A549 (cell line): ENCODE data around the gene RAB8B. TPM values are rescaled to one million over a fixed set of nuclear protein-coding genes. Genes with fewer than 3 reads are reported as not detected.
"Not testable (repeated sequence)": the region's sequence is repeated elsewhere in the genome, so short reads cannot be mapped to it uniquely, and the experiment has no call there.

Experiments used
- ATAC-seq, 2 experiments: fragments of 200-7000 bp in 1 of 2; fragments of >200 bp in 1 of 2; cut with Nextera tagmentation in 1 of 2; cut with Tn5 transposase in 1 of 2; 3 replicates each; pipeline versions ENCODE4 v1.8.0 to v1.9.1; 2018 to 2020; ENCODE audit warnings: mild to moderate bottlenecking in 1 of 2, moderate library complexity in 1 of 2
- CTCF ChIA-PET: fragments of 300-600 bp; sonication (Branson Sonifier 250); formaldehyde crosslinking; extraction: SDS; loops from one replicate; lab custom pipeline; 2021; ENCODE audit warnings: antibody characterized with exemption, inconsistent platforms; lab: Yijun Ruan, JAX
- POLR2A ChIA-PET: fragments of 350-600 bp; formaldehyde crosslinking; extraction: SDS; loops from one replicate; lab custom pipeline; 2021; ENCODE audit warnings: antibody characterized with exemption, inconsistent platforms; lab: Yijun Ruan, JAX
- DNase-seq, 2 experiments: peaks; one replicate each; pipeline versions ENCODE4 v3.0.0 to v3.0.0-alpha.2; 2011 to 2016; ENCODE audit warnings: low read depth in 1 of 2, low spot score in 1 of 2
- FAIRE-seq: peaks from 2 replicates; lab custom pipeline; 2011; peaks lifted over from hg19 to GRCh38; lab: Jason Lieb, UNC
- H3K27ac ChIP-seq, 2 experiments: fragments of >200 bp; sonication (Bioruptor Twin); formaldehyde crosslinking; 3 replicates each; pipeline ENCODE4 v1.5.1; 2016 to 2017
- H3K4me1 ChIP-seq: fragments of >200 bp; sonication (Bioruptor Twin); formaldehyde crosslinking; 3 replicates; pipeline ENCODE4 v1.6.1; 2016
- H3K4me2 ChIP-seq: fragments of >200 bp; sonication (Bioruptor Twin); formaldehyde crosslinking; 3 replicates; pipeline ENCODE4 v1.6.1; 2016
- H3K4me3 ChIP-seq: fragments of >200 bp; sonication (Bioruptor Twin); formaldehyde crosslinking; 3 replicates; pipeline ENCODE4 v1.5.1; 2016
- H3K9me3 ChIP-seq: fragments of >200 bp; sonication (Bioruptor Twin); formaldehyde crosslinking; 3 replicates; pipeline ENCODE4 v1.6.1; 2016
- CBX8 ChIP-seq: fragments of 200-600 bp; sonication (generic); IDR thresholded peaks from 2 replicates; pipeline ENCODE4 v1.6.1; 2016
- CEBPB ChIP-seq, 2 experiments: fragments of >200 bp in 1 of 2; sonication (Bioruptor Twin) in 1 of 2; formaldehyde crosslinking in 1 of 2; IDR thresholded peaks; 2 replicates each; pipeline ENCODE4 v1.6.1; 2012 to 2016
- EHF ChIP-seq: fragments of 250-450 bp; sonication (Bioruptor Pico); IDR thresholded peaks from 2 replicates; pipeline ENCODE4 v1.5.0; 2020; ENCODE audit warnings: mild to moderate bottlenecking
- EP300 ChIP-seq, 2 experiments: fragments of >200 bp; sonication (Bioruptor Twin); formaldehyde crosslinking; IDR thresholded peaks; 2 replicates in 1 of 2; 3 replicates in 1 of 2; pipeline ENCODE4 v1.6.1; 2016 to 2017
- FOSL2 ChIP-seq, 2 experiments: fragments of 450-650 bp in 1 of 2; fragments of >200 bp in 1 of 2; sonication (Bioruptor Twin) in 1 of 2; formaldehyde crosslinking; IDR thresholded peaks; 2 replicates each; pipeline versions ENCODE4 v1.5.0 to v1.6.1; 2016 to 2020; ENCODE audit warnings: mild to moderate bottlenecking in 1 of 2, moderate library complexity in 1 of 2
- GATA3 ChIP-seq: IDR thresholded peaks from 2 replicates; pipeline ENCODE4 v1.6.1; 2012; ENCODE audit warnings: borderline replicate concordance
- HEYL ChIP-seq: fragments of 250-450 bp; sonication (Bioruptor Pico); IDR thresholded peaks from 2 replicates; pipeline ENCODE4 v1.8.0; 2021; ENCODE audit warnings: mild to moderate bottlenecking, moderate library complexity
- HOXA7 ChIP-seq: fragments of 250-450 bp; sonication (Bioruptor Pico); IDR thresholded peaks from 2 replicates; pipeline ENCODE4 v1.5.0; 2020; ENCODE audit warnings: mild to moderate bottlenecking, moderate library complexity
- JUN ChIP-seq, 2 experiments: fragments of >200 bp; sonication (Bioruptor Twin); formaldehyde crosslinking; IDR thresholded peaks; 2 replicates in 1 of 2; 3 replicates in 1 of 2; pipeline ENCODE4 v1.6.1; 2016 to 2017
- JUNB ChIP-seq: fragments of >200 bp; sonication (Bioruptor Twin); formaldehyde crosslinking; IDR thresholded peaks from 2 replicates; pipeline ENCODE4 v1.6.1; 2016
- NFE2L2 ChIP-seq: fragments of 150-350 bp; conservative IDR thresholded peaks from 2 replicates; pipeline ENCODE4 v1.6.1; 2014; ENCODE audit warnings: low read length
- PBX3 ChIP-seq: IDR thresholded peaks from 2 replicates; pipeline ENCODE4 v1.6.1; 2012
- PHF8 ChIP-seq: fragments of 200-600 bp; sonication (generic); IDR thresholded peaks from 2 replicates; pipeline ENCODE4 v1.6.1; 2016; ENCODE audit warnings: low read depth, mild to moderate bottlenecking, antibody characterized with exemption, moderate library complexity, borderline replicate concordance
- POLR2AphosphoS2 ChIP-seq: conservative IDR thresholded peaks from 2 replicates; pipeline ENCODE4 v1.6.1; 2012; ENCODE audit warnings: low read length, improper control_type of control experiment, inconsistent platforms
- RARB ChIP-seq: fragments of 250-450 bp; sonication (Bioruptor Pico); IDR thresholded peaks from 2 replicates; pipeline ENCODE4 v1.8.0; 2021; ENCODE audit warnings: mild to moderate bottlenecking, moderate library complexity
- REST ChIP-seq: fragments of 200-600 bp; sonication (generic); IDR thresholded peaks from 2 replicates; pipeline ENCODE4 v1.6.1; 2016; ENCODE audit warnings: antibody characterized with exemption, mild to moderate bottlenecking, moderate library complexity
- SMC3 ChIP-seq: fragments of >200 bp; sonication (Bioruptor Twin); formaldehyde crosslinking; IDR thresholded peaks from 3 replicates; pipeline ENCODE4 v1.6.1; 2018; ENCODE audit warnings: inconsistent platforms
- TP53 ChIP-seq: fragments of 250-450 bp; sonication (Bioruptor Pico); IDR thresholded peaks from 2 replicates; pipeline ENCODE4 v1.5.0; 2021; ENCODE audit warnings: mild to moderate bottlenecking, moderate library complexity
- ZC3H11A ChIP-seq: fragments of 450-650 bp; IDR thresholded peaks from 2 replicates; pipeline ENCODE4 v1.6.1; 2014; ENCODE audit warnings: antibody characterized with exemption, mild to moderate bottlenecking
- ZSCAN20 ChIP-seq: fragments of 250-450 bp; sonication (Bioruptor Pico); IDR thresholded peaks from 2 replicates; pipeline ENCODE4 v1.8.0; 2022; ENCODE audit warnings: mild to moderate bottlenecking, moderate library complexity
- WGBS: methylation state at CpG from one replicate; pipeline ENCODE4 v1.1.6; 2017; ENCODE audit errors: missing lambda C conversion rate; 5-methylcytosine and 5-hydroxymethylcytosine counted together
- polyA plus RNA-seq, 4 experiments: library from polyadenylated mRNA; depleted of rRNA in 3 of 4; stranded (reverse); fragments of >200 nt; fragmentation: RNase III in 1 of 4; extraction: RNeasy Plus Mini Kit Qiagen cat#74134 plus additional on column Dnase treatment in 1 of 4; gene quantifications; 2 replicates in 3 of 4; 3 replicates in 1 of 4; pipeline ENCODE4 v1.2.3, GENCODE V29; 2011 to 2017
- TF ChIP-seq, protein P1 (sequence below): fragments of >200 bp; sonication (Bioruptor Twin); formaldehyde crosslinking; IDR thresholded peaks from 2 replicates; pipeline ENCODE4 v1.6.1; 2016
- TF ChIP-seq, protein P2 (sequence below): fragments of 450-650 bp; IDR thresholded peaks from 2 replicates; pipeline ENCODE4 v1.6.1; 2014; ENCODE audit warnings: antibody characterized with exemption
- TF ChIP-seq, protein P3 (sequence below): fragments of >200 bp; sonication (Bioruptor Twin); formaldehyde crosslinking; IDR thresholded peaks from 3 replicates; pipeline ENCODE4 v1.5.1; 2016
- TF ChIP-seq, protein P4 (sequence below): fragments of 250-450 bp; sonication (Bioruptor Pico); IDR thresholded peaks from 2 replicates; pipeline ENCODE4 v1.5.0; 2020; ENCODE audit warnings: low read depth, mild to moderate bottlenecking, moderate library complexity

The RAB8B gene
- polyA plus RNA-seq, 2 of the 4 experiments (the other 2 are of a cell fraction): 21.5 to 41.4 TPM

GRCh38 chr15:63236272-63236671 lies 46.9 kb downstream of the RAB8B start:
- ATAC-seq (no peak), FAIRE-seq (no peak), DNase-seq (peak in 1 of 2 experiments; percentile 41)
- Histone ChIP-seq H3K27ac (peak overlapping the region; percentile 38 to 51; a peak in 3 of 6 replicates), H3K4me2 (peak overlapping the region; percentile 42), H3K9me3 (peaks cover 11% of the 10 kb centered on the region; the same call in 2 of the 3 replicates), H3K4me3 (no peak overlapping the region), H3K4me1 (peaks cover 56% of the 10 kb centered on the region)
- POLR2A ChIA-PET: no interaction called here
- TF ChIP-seq NFE2L2 (0 out of 2 replicates have a peak, but pooled peaks have one; percentile 19), TP53 (no peak), JUN (IDR thresholded peaks at IDR 0.05) (peak in 1 of 2 experiments; percentile 55; a peak in 1 of 5 replicates), FOSL2 (IDR thresholded peaks at IDR 0.05) (peak; percentile 89), FOSL2 (CRISPR knock-in tag; IDR thresholded peaks at IDR 0.05) (peak; percentile 70), JUNB (peak; percentile 90), CEBPB (IDR thresholded peaks at IDR 0.05) (peak in 1 of 2 experiments; percentile 32; a peak in 1 of 4 replicates), POLR2AphosphoS2 (no peak), EP300 (IDR thresholded peaks at IDR 0.05) (peak; percentile 25 to 49; a peak in 2 of 5 replicates), GATA3 (peak; percentile 68; the same call in 1 of the 2 replicates)
- TF ChIP-seq, protein P1, sequence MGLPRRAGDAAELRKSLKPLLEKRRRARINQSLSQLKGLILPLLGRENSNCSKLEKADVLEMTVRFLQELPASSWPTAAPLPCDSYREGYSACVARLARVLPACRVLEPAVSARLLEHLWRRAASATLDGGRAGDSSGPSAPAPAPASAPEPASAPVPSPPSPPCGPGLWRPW: peak; percentile 18; the same call in 1 of the 2 replicates
- TF ChIP-seq, protein P2, sequence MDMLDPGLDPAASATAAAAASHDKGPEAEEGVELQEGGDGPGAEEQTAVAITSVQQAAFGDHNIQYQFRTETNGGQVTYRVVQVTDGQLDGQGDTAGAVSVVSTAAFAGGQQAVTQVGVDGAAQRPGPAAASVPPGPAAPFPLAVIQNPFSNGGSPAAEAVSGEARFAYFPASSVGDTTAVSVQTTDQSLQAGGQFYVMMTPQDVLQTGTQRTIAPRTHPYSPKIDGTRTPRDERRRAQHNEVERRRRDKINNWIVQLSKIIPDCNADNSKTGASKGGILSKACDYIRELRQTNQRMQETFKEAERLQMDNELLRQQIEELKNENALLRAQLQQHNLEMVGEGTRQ: no peak
- TF ChIP-seq, protein P3, sequence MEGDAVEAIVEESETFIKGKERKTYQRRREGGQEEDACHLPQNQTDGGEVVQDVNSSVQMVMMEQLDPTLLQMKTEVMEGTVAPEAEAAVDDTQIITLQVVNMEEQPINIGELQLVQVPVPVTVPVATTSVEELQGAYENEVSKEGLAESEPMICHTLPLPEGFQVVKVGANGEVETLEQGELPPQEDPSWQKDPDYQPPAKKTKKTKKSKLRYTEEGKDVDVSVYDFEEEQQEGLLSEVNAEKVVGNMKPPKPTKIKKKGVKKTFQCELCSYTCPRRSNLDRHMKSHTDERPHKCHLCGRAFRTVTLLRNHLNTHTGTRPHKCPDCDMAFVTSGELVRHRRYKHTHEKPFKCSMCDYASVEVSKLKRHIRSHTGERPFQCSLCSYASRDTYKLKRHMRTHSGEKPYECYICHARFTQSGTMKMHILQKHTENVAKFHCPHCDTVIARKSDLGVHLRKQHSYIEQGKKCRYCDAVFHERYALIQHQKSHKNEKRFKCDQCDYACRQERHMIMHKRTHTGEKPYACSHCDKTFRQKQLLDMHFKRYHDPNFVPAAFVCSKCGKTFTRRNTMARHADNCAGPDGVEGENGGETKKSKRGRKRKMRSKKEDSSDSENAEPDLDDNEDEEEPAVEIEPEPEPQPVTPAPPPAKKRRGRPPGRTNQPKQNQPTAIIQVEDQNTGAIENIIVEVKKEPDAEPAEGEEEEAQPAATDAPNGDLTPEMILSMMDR: no peak
- CTCF ChIA-PET: interaction anchor here (2.0 kb wide), 1 partner anchor 23 kb away, joined by 4 read pairs; no protein-coding TSS in a partner anchor

DNA sequence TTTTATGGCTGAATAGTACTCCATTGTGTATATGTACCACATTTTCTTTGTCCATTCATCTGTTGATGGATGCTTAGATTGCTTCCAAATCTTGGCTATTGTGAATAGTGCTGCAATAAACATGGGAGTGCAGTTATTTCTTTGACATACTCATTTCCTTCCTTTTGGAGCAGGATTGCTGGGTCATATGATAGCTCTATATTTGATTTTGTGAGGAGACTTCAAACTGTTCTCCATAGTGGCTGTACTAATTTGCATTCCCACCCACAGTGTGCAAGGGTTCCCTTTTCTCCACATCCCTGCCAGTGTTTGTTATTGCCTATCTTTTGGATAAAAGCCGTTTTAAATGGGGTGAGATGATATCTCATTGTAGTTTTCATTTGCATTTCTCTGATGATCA lies 47.7 kb downstream of the RAB8B start:
- ATAC-seq, H3K4me2 ChIP-seq, DNase-seq, H3K4me3 ChIP-seq, POLR2A ChIA-PET: not testable (repeated sequence)
- FAIRE-seq: peak; percentile 63
- CTCF ChIA-PET: interaction anchor here (1.5 to 2.0 kb wide), 4 partner anchors 10 to 80 kb away, joined by 4 to 9 read pairs (median 6); partner anchors contain the start of gene RPS27L
- 97% methylated on average over 1 of the region's 1 CpG for WGBS
- H3K4me1 ChIP-seq: peaks cover 51% of the 10 kb centered on the region
- H3K27ac ChIP-seq: peak overlapping the region in 1 of 2 experiments; percentile 44; a peak in 2 of 6 replicates
- H3K9me3 ChIP-seq: peaks cover 11% of the 10 kb centered on the region; the same call in 2 of the 3 replicates

- FAIRE-seq (no peak), DNase-seq (no peak), ATAC-seq (no peak)
- ChIA-PET CTCF (interaction anchor here (0.6 to 2.0 kb wide), 7 partner anchors 9 to 81 kb away, joined by 3 to 9 read pairs (median 5); partner anchors contain the start of gene RPS27L), POLR2A (no interaction called here)
- no peak overlapping the region for H3K4me3 ChIP-seq
- peaks cover 14% of the 10 kb centered on the region; the same call in 2 of the 3 replicates for H3K9me3 ChIP-seq
- H3K4me2 ChIP-seq: no peak overlapping the region
- 0 out of 6 replicates have a peak overlapping the region, but pooled peaks of 1 of the 2 experiments have one; percentile 33 for H3K27ac ChIP-seq
- peaks cover 40% of the 10 kb centered on the region for H3K4me1 ChIP-seq
- TF ChIP-seq, protein P4, sequence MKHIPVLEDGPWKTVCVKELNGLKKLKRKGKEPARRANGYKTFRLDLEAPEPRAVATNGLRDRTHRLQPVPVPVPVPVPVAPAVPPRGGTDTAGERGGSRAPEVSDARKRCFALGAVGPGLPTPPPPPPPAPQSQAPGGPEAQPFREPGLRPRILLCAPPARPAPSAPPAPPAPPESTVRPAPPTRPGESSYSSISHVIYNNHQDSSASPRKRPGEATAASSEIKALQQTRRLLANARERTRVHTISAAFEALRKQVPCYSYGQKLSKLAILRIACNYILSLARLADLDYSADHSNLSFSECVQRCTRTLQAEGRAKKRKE (CRISPR knock-in tag): no peak
- no peak for TF ChIP-seq CBX8
- no peak for TF ChIP-seq ZSCAN20 (CRISPR knock-in tag)
- TF ChIP-seq EHF (CRISPR knock-in tag): no peak
- no peak for TF ChIP-seq SMC3
- no peak for TF ChIP-seq PBX3
- no peak for TF ChIP-seq TP53
- no peak for TF ChIP-seq HOXA7 (CRISPR knock-in tag)
- no peak for TF ChIP-seq ZC3H11A
- no peak for TF ChIP-seq JUNB
- no peak for TF ChIP-seq RARB (CRISPR knock-in tag)
- TF ChIP-seq PHF8: no peak
- TF ChIP-seq HEYL (CRISPR knock-in tag): no peak
- TF ChIP-seq JUN (IDR thresholded peaks at IDR 0.05): no peak
- TF ChIP-seq, protein P2: no peak
- TF ChIP-seq REST: no peak
Observed at GRCh38 chr15:63238171-63238570, 48.8 kb downstream of the RAB8B start.
